GM19025 (cell line): Measurements from ENCODE around the gene TAS2R30.
"Not testable (repeated sequence)": the region's sequence is repeated elsewhere in the genome, so short reads cannot be mapped to it uniquely, and the experiment has no call there.

Experiments
- ATAC-seq: cut with Tn5 transposase; IDR thresholded peaks from one replicate; pipeline ENCODE4 v1.9.1; 2021; ENCODE audit warnings: mild to moderate bottlenecking, low read depth, moderate library complexity; ENCODE audit not compliant: unreplicated experiment

Gene TAS2R30

DNA sequence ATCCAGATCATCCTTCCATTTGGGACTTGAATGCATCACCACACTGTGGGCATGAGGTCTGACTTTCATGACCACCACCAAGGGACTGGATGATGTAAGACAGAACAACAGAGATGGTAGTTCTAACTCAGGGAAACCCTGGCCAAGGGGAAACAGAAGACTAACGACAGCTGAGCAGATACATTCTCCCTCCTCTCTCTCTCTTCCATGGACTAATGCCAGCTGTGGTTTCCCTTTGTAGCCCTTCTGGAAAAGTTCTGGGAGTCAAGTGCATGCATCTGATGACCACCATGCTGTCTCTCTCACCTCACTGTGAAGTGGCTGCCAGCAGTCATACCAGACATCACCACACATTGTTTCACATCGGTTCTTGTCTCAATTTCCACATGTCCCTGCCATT lies 3.4 kb downstream of the TAS2R30 start:
- ATAC-seq, result no peak

DNA sequence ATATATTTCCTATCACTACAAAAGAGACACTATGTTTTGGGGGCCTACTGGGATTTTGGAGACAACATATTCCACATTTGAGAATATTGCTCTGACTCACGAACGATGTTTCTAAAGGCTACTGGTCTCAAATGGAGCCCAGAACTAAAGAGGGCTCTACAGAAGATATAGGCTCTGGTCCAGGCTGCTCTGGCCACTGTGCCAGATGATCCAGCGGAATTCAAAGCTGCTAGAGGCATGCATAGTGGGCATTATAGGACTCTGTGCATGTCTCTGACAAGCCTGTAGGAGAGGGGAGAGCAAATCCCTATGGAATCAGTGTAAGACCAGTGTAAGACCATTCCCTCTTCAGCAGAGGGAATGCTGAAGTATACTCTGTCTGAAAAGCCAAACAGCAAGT lies 4.1 kb downstream of the TAS2R30 start:
- ATAC-seq, result no peak

DNA sequence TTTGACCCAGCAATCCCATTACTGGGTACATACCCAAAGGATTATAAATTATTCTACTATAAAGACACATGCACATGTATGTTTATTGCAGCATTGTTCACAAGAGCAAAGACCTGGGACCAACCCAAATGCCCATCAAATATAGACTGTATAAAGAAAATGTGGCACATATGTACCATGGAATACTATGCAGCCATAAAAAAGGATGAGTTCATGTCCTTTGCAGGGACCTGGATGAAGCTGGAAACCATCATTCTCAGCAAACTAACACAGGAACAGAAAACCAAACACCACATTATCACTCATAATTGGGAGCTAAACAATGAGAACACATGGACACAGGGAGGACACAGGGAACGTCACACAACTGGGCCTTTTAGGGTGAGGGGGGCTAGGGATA lies 20.3 kb downstream of the TAS2R30 start:
- not testable (repeated sequence) for ATAC-seq

DNA sequence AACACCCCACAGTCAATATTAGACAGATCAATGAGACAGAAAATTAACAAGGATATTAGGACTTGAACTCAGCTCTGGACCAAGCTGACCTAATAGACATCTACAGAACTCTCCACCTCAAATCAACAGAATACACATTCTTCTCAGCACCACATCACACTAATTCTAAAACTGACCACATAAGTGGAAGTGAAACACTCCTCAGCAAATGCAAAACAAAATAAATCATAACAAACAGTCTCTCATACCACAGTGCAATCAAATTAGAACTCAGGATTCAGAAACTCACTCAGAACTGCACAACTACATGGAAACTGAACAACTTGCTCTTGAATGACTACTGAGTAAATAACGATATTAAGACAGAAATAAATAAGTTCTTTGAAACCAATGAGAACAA lies 23.2 kb downstream of the TAS2R30 start:
- ATAC-seq, result not testable (repeated sequence)

DNA sequence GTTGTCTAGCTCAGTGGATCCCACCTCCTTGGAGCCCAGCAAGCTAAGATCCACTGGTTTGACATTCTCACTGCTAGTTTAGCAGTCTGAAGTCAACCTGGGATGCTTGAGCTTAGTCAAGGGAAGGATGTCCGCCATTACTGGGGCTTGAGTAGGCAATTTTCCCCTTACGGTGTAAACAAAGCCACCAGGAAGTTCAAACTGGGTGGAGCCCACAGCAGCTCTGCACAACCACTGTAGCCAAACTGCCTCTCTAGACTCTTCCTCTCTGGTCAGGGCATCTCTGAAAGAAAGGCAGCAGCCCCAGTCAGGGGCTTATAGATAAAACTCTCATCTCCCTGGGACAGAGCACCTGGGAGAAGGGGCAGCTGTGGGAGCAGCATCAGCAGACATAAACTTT lies 25.6 kb downstream of the TAS2R30 start:
- ATAC-seq, result no peak

DNA sequence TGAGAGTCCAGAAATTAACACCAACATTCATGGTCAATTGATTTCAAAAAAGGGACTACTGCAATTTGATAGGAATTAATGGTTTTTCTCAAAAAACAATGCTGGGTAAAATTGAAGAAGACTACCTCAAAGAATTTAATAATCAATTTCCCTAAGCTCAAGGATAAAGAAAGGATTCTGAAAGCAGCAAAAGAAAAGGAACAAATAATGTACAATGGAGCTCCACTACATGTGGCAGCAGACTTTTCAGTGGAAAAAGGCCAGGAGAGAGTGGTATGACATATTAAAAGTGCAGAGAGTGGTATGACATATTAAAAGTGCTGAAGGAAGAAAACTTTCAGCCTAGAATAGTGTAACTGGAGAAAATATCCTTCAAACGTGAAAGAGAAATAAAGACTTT lies 26.7 kb downstream of the TAS2R30 start:
- no peak for ATAC-seq

DNA sequence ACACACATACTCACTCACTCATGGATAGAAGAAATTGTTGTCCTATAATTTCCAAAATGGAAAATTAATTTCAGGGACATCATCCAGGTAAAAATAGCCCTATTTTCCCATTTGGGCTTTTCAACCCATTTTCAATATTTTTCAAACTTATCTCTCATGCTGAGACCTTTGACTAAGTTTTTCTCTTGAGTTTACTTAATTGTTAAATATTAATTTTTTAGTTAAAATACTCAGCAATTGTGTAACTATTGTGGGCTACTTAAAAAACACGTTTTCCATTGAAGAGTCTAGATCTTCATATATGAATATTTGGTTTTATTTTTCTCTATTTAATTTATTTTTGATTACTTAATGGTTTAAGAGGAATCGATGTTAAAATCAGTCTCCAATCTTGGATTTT lies 28.2 kb downstream of the TAS2R30 start:
- ATAC-seq, result no peak

DNA sequence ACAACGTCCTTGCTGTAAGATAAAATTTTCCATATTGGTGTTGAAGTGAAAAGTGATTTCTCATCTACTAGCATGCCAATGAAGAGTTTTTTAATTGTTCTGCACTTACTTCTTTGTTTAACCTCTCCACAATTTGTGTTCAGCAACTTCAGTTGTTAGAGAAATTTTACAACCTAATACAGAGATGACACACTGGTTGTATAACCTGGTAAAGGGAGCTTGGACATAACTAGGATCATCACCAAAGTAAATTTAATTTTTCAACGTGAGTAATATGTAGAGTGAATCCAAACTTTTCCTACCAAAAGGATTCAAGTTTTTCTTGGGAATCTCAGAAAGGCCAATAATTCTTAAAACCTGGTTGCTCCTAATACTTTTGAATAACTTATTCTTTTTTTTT lies 28.9 kb downstream of the TAS2R30 start:
- ATAC-seq, result no peak

DNA sequence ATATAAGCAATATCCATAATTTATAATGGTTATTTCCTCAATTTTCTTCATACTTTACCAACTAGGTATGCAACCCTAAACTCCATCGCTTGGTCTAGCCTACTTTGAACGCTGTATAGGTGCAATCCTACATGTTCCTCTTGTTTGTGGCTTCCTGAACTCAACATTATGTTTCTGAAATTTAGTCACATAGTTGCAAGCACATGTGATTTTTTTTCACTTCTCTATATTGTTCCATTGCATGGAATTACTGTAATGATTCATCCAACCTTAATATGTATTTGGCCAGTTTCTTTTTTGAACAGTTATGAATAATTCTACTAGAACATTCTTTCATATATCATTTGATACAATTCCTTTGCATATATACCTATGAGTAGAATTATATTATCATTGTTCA lies 39.5 kb downstream of the TAS2R30 start:
- ATAC-seq, result not testable (repeated sequence)

DNA sequence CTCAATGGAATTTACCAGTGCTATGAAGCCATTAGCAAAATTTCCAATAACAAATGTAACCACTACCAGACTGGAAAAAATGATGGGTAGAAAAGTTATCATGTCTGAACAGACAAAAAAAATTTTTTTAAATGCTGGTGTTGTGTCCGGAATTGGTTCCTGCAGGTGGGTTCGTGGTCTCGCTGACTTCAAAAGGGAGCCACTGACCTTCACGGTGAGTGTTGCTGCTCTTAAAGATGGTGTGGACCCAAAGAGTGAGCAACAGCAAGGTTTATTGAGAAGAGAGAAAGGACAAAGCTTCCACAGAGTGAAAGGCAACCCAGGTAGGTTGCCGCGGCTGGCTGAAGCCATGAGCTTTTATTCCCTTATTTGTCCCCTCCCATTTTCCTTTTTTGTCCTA lies 42.3 kb downstream of the TAS2R30 start, which contains the start of gene TAS2R43:
TSS of gene TAS2R43 (minus strand) at position 186 of the 400 bp plus-strand sequence. CDS start at position 102, 84 bp downstream.
- no peak for ATAC-seq

DNA sequence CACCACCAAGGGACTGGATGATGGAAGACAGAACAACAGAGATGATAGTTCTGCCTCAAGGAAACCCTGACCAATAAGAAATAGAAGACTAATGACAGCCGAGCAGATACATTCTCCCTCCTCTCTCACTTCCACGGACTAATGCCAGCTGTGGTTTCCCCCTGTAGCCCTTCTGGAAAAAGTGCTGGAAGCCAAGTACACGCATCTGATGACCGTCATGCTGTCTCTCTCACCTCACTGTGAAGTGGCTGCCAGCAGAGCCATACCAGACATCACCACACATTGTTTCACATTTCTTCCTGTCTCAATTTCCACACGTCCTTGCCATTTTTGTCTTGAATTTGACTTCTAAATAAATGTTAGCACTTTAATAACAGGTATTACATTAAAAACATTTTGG lies 45.2 kb downstream of the TAS2R30 start:
- no peak for ATAC-seq

DNA sequence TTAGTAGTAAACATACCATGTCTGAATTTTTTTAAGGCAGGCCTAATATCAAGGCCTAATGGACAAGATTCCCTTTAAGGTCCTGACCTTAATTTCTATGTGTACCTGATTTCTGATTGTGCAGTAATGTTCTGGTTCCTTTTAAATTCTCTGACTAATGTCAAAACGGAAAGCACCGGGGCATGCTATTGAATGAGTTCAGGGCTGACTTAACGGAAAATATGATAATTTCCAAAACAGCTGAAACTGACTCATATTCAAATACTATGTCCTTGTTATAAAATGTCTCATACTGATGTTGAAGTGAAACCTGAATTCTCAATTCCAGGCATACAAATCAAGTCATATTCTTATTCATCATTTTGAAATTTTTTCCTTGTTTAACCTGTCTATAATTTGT lies 49.0 kb downstream of the TAS2R30 start:
- ATAC-seq, result peak; percentile 80
